Activated CD4-positive, alpha-beta T cell treated with anti-CD3 and anti-CD28 coated beads, Interleukin-2, amount 10 ng/mL, durations not matched to agents 7 days and 5 days (primary cell): ENCODE results near the gene GREM1. TPM values are rescaled to one million over a fixed set of nuclear protein-coding genes. Genes with fewer than 3 reads are reported as not detected.

Source experiments
- CTCF ChIA-PET: fragments of 350-600 bp; sonication (Branson Sonifier 250); formaldehyde crosslinking; loops from one replicate; lab custom pipeline; 2021; ENCODE audit warnings: antibody characterized with exemption; lab: Charles Lee
- POLR2A ChIA-PET: fragments of 350-600 bp; sonication (Branson Sonifier 250); formaldehyde crosslinking; loops from one replicate; lab custom pipeline; 2021; ENCODE audit warnings: antibody characterized with exemption; lab: Charles Lee
- DNase-seq: peaks from one replicate; pipeline ENCODE4 v3.0.0-alpha.2; 2020
- H3K27ac Mint-ChIP-seq: one replicate; pipeline ENCODE4 v1.8.0; 2021; ENCODE audit warnings: mild to moderate bottlenecking, moderate library complexity, mixed read lengths
- H3K27me3 Mint-ChIP-seq: one replicate; pipeline ENCODE4 v1.8.0; 2021; ENCODE audit warnings: mixed read lengths
- H3K36me3 Mint-ChIP-seq: one replicate; pipeline ENCODE4 v1.8.0; 2021; ENCODE audit warnings: low read depth, mixed read lengths
- H3K4me1 Mint-ChIP-seq: one replicate; pipeline ENCODE4 v1.8.0; 2021; ENCODE audit warnings: mixed read lengths
- H3K4me3 Mint-ChIP-seq: one replicate; pipeline ENCODE4 v1.8.0; 2021; ENCODE audit warnings: mild to moderate bottlenecking, moderate library complexity, mixed read lengths
- H3K9me3 Mint-ChIP-seq: one replicate; pipeline ENCODE4 v1.8.0; 2021; ENCODE audit warnings: mixed read lengths
- total RNA-seq, 2 experiments: library from RNA; stranded (reverse); gene quantifications; one replicate each; pipeline ENCODE4 v1.2.3, GENCODE V29; 2021

GREM1 gene
- total RNA-seq, 2 experiments from 2014 or later, result not detected

DNA sequence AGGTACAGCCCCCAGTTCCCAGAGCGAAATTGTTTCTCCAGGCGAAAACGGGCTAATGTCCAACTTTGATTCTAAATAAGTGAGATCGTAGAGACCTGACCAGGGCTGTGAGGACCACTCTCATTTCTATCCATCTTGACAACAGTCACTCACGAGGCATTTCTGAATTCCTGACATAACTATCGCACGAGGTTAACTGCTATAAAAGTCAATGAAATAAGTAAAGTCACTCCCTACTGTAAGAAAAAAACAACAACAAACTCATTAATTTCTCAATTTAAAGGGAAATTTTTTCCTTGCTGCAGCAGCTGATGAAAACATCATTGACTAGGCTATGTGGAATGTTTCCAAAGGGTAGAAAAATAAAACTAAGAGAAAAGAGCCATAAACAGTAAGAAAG is 69.1 kb downstream of the GREM1 start:
- POLR2A ChIA-PET, result no interaction called here
- no peaks in the 10 kb centered on the region for H3K4me1 Mint-ChIP-seq
- no peak overlapping the region for H3K4me3 Mint-ChIP-seq
- no peak for DNase-seq
- H3K36me3 Mint-ChIP-seq, result no peaks in the 10 kb centered on the region
- CTCF ChIA-PET, result no interaction called here
- H3K27me3 Mint-ChIP-seq, result peaks cover 8% of the 10 kb centered on the region
- no peak overlapping the region for H3K27ac Mint-ChIP-seq
- H3K9me3 Mint-ChIP-seq, result no peaks in the 10 kb centered on the region

DNA sequence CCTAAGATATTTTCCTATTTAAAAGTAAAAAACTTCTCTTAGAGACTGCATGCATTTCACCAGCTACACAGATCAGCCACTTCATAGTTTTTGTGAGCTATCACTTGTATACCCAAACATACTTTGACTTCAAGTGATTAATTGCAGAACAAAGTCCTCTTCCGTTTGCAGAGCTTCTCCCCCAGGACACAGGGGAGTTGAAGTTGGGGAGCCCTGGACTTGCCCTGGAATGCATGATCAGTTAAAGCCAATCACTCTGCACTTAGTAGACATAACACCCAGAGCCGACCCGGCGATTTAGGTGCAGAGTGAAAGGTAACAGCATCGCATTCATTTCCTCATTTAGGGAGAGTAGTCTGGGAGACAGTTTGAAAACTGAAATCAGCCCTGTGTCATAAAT is 70.1 kb downstream of the GREM1 start:
- POLR2A ChIA-PET, result no interaction called here
- no peak overlapping the region for H3K4me3 Mint-ChIP-seq
- no peaks in the 10 kb centered on the region for H3K9me3 Mint-ChIP-seq
- DNase-seq, result no peak
- H3K36me3 Mint-ChIP-seq, result no peaks in the 10 kb centered on the region
- no peaks in the 10 kb centered on the region for H3K4me1 Mint-ChIP-seq
- CTCF ChIA-PET, result no interaction called here
- H3K27me3 Mint-ChIP-seq, result peaks cover 9% of the 10 kb centered on the region
- H3K27ac Mint-ChIP-seq, result no peak overlapping the region

DNA sequence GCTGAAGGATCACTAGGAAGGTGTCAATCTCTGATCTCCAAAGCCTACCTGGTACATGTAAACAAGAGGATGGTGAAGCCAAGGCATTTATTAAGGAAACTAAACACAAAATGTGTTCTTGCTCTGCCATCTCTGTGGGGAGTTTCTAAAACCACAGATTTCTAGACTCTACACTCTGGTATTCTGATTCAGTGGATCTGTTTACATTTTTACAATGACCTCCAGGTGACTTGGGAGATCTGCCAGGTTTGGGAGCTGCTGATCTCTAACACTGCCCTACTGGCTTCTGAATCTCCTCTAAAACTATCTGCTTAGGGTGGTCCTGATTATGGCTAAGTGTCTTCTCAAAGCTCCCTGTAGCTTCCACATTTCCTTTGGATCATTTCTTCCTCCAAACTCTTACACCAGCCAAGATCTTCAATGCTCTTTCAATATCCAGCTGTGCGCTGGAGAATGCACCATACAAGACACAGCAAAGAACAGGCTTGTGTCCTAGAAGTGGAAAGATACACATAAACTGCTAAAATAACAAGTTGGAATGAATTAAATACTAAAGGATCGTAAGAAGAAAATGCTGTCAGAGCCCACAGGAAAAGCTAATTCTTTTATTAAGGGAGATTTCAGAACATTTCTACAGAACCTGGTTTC is 72.7 kb downstream of the GREM1 start:
- Mint-ChIP-seq H3K27ac (no peak overlapping the region), H3K27me3 (peaks cover 4% of the 10 kb centered on the region), H3K4me1 (no peaks in the 10 kb centered on the region), H3K9me3 (no peaks in the 10 kb centered on the region), H3K4me3 (no peak overlapping the region), H3K36me3 (no peaks in the 10 kb centered on the region)
- CTCF ChIA-PET, result no interaction called here
- DNase-seq, result no peak
- POLR2A ChIA-PET, result no interaction called here

DNA sequence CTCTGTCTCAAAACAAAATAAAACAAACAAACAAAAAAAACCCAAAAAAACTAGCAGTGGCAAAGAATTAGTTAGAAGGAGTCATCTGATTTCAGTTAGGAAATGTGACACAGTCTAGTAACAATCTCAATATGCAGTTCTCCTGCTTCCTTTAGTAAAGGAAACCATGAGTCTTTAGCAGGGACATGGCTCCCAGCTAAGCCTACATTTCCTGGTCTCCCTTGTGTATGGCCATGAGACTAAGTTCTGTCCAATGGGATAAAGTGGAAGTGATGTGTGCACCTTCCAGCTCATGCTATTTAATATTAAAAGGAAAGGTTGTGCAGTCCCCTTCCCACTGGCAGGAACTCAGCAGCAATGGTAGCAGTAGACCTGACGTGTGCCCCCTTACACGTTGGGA is 74.6 kb downstream of the GREM1 start:
- no peaks in the 10 kb centered on the region for H3K36me3 Mint-ChIP-seq
- H3K27ac Mint-ChIP-seq, result no peak overlapping the region
- H3K4me3 Mint-ChIP-seq, result no peak overlapping the region
- no peaks in the 10 kb centered on the region for H3K4me1 Mint-ChIP-seq
- no peaks in the 10 kb centered on the region for H3K9me3 Mint-ChIP-seq
- ChIA-PET POLR2A (no interaction called here), CTCF (no interaction called here)
- H3K27me3 Mint-ChIP-seq, result peaks cover 7% of the 10 kb centered on the region
- DNase-seq, result no peak

Other genes starting within 250 kb of the GREM1 start
- 1 to 10 TPM; 8.1 to 9.2 TPM for gene GOLGA8N, start 124.5 kb upstream of the GREM1 start, total RNA-seq
- 100 to 1,000 TPM; 148 to 160 TPM for gene ARHGAP11A, start 102.5 kb upstream of the GREM1 start, total RNA-seq
- gene SCG5, start 76.3 kb upstream of the GREM1 start, total RNA-seq, result 1 to 10 TPM; 2.5 to 3.7 TPM